Endodermal cell (in vitro differentiated cells): Measurements from ENCODE around the gene DTWD2. TPM values are rescaled to one million over a fixed set of nuclear protein-coding genes. Genes with fewer than 3 reads are reported as not detected.

Experiments used
- DNase-seq: peaks from one replicate; pipeline ENCODE4 v3.0.0-alpha.2; 2017
- H3K27ac ChIP-seq: 2 replicates; pipeline ENCODE4 v1.5.1; 2013; ENCODE audit warnings: mild to moderate bottlenecking, low read depth, low read length, moderate library complexity
- H3K27me3 ChIP-seq: 2 replicates; pipeline ENCODE4 v1.6.1; 2013; ENCODE audit warnings: mild to moderate bottlenecking, low read length, moderate library complexity; ENCODE audit not compliant: insufficient read depth, control insufficient read depth, poor library complexity, severe bottlenecking
- H3K36me3 ChIP-seq: 2 replicates; pipeline ENCODE4 v1.7.0; 2013; ENCODE audit warnings: mild to moderate bottlenecking, low read length, moderate library complexity; ENCODE audit not compliant: control insufficient read depth, insufficient read depth
- H3K4me1 ChIP-seq: one replicate; pipeline ENCODE4 v1.7.0; 2013; ENCODE audit warnings: low read length; ENCODE audit not compliant: control insufficient read depth, insufficient read depth
- H3K4me3 ChIP-seq: 2 replicates; pipeline ENCODE4 v1.5.1; 2013; ENCODE audit warnings: mild to moderate bottlenecking, low read length, moderate library complexity
- H3K9ac ChIP-seq: 2 replicates; pipeline ENCODE4 v1.6.1; 2013; ENCODE audit warnings: mild to moderate bottlenecking, low read length, moderate library complexity; ENCODE audit not compliant: poor library complexity, severe bottlenecking; ENCODE audit errors: extremely low read depth
- H3K9me3 ChIP-seq: 2 replicates; pipeline ENCODE4 v1.6.1; 2013; ENCODE audit warnings: mild to moderate bottlenecking, low read length, moderate library complexity; ENCODE audit not compliant: control insufficient read depth
- H3K27ac Mint-ChIP-seq: 2 replicates; pipeline ENCODE4 v1.8.0; 2020; ENCODE audit warnings: mixed read lengths
- H3K27me3 Mint-ChIP-seq: 2 replicates; pipeline ENCODE4 v1.8.0; 2021; ENCODE audit warnings: mild to moderate bottlenecking, mixed read lengths; ENCODE audit not compliant: insufficient read depth
- H3K36me3 Mint-ChIP-seq: 2 replicates; pipeline ENCODE4 v1.8.0; 2020; ENCODE audit warnings: low read depth, mixed read lengths
- H3K4me1 Mint-ChIP-seq: 2 replicates; pipeline ENCODE4 v1.8.0; 2020; ENCODE audit warnings: mixed read lengths
- H3K4me3 Mint-ChIP-seq: 2 replicates; pipeline ENCODE4 v1.8.0; 2020; ENCODE audit warnings: mild to moderate bottlenecking, moderate library complexity, mixed read lengths
- H3K9me3 Mint-ChIP-seq: 2 replicates; pipeline ENCODE4 v1.8.0; 2020; ENCODE audit warnings: mild to moderate bottlenecking, mixed read lengths
- WGBS, 2 experiments: methylation state at CpG; one replicate each; pipeline versions ENCODE4 v1.1.5 to v1.1.7; 2013; ENCODE audit warnings: missing lambda C conversion rate in 2 of 2, mixed read lengths in 1 of 2; ENCODE audit not compliant: insufficient coverage in 1 of 2, insufficient read length in 1 of 2; 5-methylcytosine and 5-hydroxymethylcytosine counted together
- total RNA-seq, 2 donors: library from RNA; stranded (reverse); fragmentation: NEBNext Ultra II Directional in 1 of 2; extraction: Animal tissue kit (Norgen Biotek cat#: 25700) in 1 of 2; gene quantifications; 2 replicates in 1 of 2; 3 replicates in 1 of 2; pipeline ENCODE4 v1.2.1, GENCODE V29; 2021
- TF ChIP-seq, protein P1 (sequence below): fragments of 200-600 bp; sonication (generic); conservative IDR thresholded peaks from 2 replicates; pipeline ENCODE4 v1.5.0; 2021; ENCODE audit warnings: antibody characterized with exemption, mild to moderate bottlenecking

The DTWD2 gene
- total RNA-seq, 2 donors from 2014 or later, result 15.2 to 34.9 TPM

DNA sequence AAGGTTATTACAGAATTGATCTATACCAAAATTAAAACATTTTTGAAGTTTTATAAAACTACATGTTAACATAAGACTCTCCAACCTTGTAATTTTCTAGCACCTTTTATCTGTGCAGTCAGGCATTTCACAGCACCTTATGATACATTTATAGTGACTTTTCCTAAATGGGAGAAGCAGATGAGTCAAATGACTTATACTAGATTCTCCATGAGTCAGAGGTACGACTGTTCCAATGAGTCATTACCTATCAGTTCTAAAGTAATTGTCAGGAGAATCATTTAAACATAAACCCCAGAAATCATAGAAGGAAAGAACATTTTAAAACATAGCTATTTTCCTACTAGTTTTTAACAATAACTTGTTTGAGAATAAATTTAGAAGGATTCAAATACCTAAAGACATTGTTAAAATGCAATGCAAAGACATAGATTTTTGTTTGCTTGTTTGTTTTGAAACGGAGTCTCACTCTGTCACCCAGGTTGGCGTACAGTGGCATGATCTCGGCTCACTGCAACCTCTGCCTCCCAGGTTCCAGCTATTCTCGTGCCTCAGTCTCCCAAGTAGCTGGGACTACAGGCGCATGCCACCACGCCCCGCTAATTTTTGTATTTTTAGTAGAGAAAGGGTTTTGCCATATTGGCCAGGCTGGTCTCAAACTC is 47.9 kb upstream of the DTWD2 start:
- no peaks in the 10 kb centered on the region for H3K27me3 Mint-ChIP-seq
- H3K27me3 ChIP-seq, result no peaks in the 10 kb centered on the region
- no peaks in the 10 kb centered on the region for H3K4me1 ChIP-seq
- TF ChIP-seq, protein P1, sequence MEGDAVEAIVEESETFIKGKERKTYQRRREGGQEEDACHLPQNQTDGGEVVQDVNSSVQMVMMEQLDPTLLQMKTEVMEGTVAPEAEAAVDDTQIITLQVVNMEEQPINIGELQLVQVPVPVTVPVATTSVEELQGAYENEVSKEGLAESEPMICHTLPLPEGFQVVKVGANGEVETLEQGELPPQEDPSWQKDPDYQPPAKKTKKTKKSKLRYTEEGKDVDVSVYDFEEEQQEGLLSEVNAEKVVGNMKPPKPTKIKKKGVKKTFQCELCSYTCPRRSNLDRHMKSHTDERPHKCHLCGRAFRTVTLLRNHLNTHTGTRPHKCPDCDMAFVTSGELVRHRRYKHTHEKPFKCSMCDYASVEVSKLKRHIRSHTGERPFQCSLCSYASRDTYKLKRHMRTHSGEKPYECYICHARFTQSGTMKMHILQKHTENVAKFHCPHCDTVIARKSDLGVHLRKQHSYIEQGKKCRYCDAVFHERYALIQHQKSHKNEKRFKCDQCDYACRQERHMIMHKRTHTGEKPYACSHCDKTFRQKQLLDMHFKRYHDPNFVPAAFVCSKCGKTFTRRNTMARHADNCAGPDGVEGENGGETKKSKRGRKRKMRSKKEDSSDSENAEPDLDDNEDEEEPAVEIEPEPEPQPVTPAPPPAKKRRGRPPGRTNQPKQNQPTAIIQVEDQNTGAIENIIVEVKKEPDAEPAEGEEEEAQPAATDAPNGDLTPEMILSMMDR, result no peak
- H3K27ac ChIP-seq, result no peak overlapping the region
- no peak overlapping the region for H3K4me3 Mint-ChIP-seq
- H3K9me3 Mint-ChIP-seq, result peaks cover 2% of the 10 kb centered on the region
- no peak overlapping the region for H3K4me3 ChIP-seq
- no peaks in the 10 kb centered on the region for H3K4me1 Mint-ChIP-seq
- no peaks in the 10 kb centered on the region for H3K36me3 ChIP-seq
- no peak overlapping the region for H3K27ac Mint-ChIP-seq
- no peak overlapping the region for H3K9ac ChIP-seq
- H3K9me3 ChIP-seq, result no peaks in the 10 kb centered on the region
- 91 to 94% methylated on average over 6 to 8 of the region's 8 CpGs for WGBS, 2 experiments
- no peaks in the 10 kb centered on the region for H3K36me3 Mint-ChIP-seq
- no peak for DNase-seq

DNA sequence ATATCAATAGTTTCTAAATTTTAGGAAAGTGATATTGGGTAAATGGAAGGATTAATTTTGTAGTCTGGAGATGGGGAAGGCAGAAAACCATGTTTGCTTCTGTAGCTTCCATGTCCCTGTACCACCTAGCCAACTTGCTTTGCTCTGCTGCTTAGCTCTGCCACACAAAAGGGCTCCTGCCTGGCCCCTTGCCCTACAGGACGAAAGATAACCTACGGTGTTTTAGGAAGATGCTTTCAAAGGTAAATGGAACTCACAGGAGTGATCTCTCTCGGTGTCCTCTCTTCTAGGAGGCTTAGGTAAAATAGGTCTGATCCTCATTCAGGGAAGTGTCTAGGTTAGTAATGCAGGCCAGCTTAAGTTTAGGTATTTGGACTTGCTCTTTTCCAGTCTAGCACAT is 44.8 kb upstream of the DTWD2 start:
- 75% methylated on average over 3 of the region's 3 CpGs; no CpG with 5 or more reads in 1 of the 2 experiments for WGBS, 2 experiments
- H3K36me3 ChIP-seq, result no peaks in the 10 kb centered on the region
- H3K9me3 Mint-ChIP-seq, result no peaks in the 10 kb centered on the region
- H3K4me3 ChIP-seq, result no peak overlapping the region
- no peak for DNase-seq
- H3K4me1 ChIP-seq, result no peaks in the 10 kb centered on the region
- H3K4me1 Mint-ChIP-seq, result no peaks in the 10 kb centered on the region
- H3K9ac ChIP-seq, result no peak overlapping the region
- no peaks in the 10 kb centered on the region for H3K9me3 ChIP-seq
- H3K36me3 Mint-ChIP-seq, result no peaks in the 10 kb centered on the region
- H3K27ac ChIP-seq, result no peak overlapping the region
- H3K27me3 Mint-ChIP-seq, result no peaks in the 10 kb centered on the region
- no peak overlapping the region for H3K4me3 Mint-ChIP-seq
- no peaks in the 10 kb centered on the region for H3K27me3 ChIP-seq
- TF ChIP-seq, protein P1, result no peak
- peak overlapping the region; percentile 33 for H3K27ac Mint-ChIP-seq

DNA sequence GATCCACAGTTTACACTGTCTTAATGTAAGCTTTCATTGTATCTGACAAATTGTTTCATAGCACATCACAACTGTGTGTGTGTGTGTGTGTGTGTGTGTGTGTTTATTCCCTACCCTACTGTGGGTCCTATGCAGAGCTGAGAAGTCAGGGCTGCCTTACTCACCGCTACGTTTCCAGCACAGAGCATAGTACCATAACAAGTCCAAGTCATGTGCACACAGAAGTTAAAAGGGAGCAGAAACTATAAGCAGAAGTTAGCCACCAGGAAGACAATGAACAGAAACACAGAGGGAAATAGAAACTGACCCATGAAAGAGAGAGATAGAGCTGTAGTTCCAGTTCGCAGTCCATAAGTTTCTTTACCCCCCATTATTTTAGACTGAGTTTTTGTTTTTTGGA is 44.3 kb upstream of the DTWD2 start:
- Mint-ChIP-seq H3K4me1 (no peaks in the 10 kb centered on the region), H3K4me3 (no peak overlapping the region), H3K9me3 (no peaks in the 10 kb centered on the region), H3K27ac (no peak overlapping the region), H3K27me3 (no peaks in the 10 kb centered on the region), H3K36me3 (no peaks in the 10 kb centered on the region)
- Histone ChIP-seq H3K9me3 (no peaks in the 10 kb centered on the region), H3K27me3 (no peaks in the 10 kb centered on the region), H3K9ac (no peak overlapping the region), H3K4me3 (no peak overlapping the region), H3K27ac (no peak overlapping the region), H3K36me3 (no peaks in the 10 kb centered on the region), H3K4me1 (no peaks in the 10 kb centered on the region)
- TF ChIP-seq, protein P1, result no peak
- 93% methylated on average over 2 of the region's 3 CpGs; no CpG with 5 or more reads in 1 of the 2 experiments for WGBS, 2 experiments
- no peak for DNase-seq
